Measurements from ENCODE around the gene TM4SF18.

GRCh38 chr3:149277331-149277813 lies 56.1 kb downstream of the TM4SF18 start:
- TF ChIP-seq YY1 (IDR thresholded peaks at IDR 0.05; ENCODE audit: insufficient read depth, insufficient read length): no peak
- no peak for TF ChIP-seq SUZ12 (IDR thresholded peaks at IDR 0.05; ENCODE audit: extremely low read depth, insufficient read depth, insufficient read length)

Data from NT2/D1 (cell line).